Measurements from ENCODE around the gene RETREG1.

The RETREG1 gene

DNA sequence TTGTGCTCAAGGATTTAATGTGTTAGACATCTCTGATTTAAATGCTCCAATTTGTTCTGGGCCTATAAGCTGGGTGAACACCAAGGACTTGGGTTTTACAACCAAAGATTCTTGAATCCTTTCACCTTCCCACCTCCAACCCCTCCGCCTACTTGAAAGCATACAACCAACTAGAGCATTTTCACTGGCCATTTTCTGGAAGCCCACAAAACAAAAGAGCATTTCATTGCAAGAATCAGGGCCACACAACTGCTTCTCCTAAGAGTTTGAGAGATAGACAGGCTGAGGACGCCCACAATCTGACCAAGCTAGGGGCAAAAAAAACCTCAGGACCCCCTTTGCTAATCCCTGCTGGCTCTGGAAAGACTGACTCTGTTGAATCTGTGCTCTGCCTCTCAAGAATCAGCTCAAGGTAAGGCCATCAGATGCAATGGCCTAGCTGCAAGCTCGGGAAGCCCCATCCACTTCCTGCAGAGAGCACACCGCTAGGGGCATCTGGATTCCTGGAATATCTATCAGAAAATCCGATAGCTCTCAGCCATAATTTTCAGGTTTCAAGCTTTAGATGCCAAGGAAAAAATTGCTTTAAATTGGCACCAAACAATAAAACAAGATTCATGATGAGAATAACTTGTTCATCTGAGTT, 57.7 kb downstream of the RETREG1 start:
- Histone ChIP-seq H3K27ac (ENCODE audit: low read depth, low read length) (no peak overlapping the region), H3K4me1 (ENCODE audit: control insufficient read depth in 1 of 2, insufficient read depth in 2 of 2, low read length in 2 of 2) (peaks cover 0 to 2% of the 10 kb centered on the region in 2 donors), H3K27me3 (ENCODE audit: control insufficient read depth in 1 of 2, insufficient read depth in 2 of 2, low read length in 2 of 2) (no peaks in the 10 kb centered on the region), H3K4me3 (ENCODE audit: low read depth in 1 of 2, low read length in 2 of 2) (no peak overlapping the region), H3K9ac (ENCODE audit: low read depth in 1 of 2, low read length in 2 of 2) (no peak overlapping the region), H3K9me3 (ENCODE audit: control insufficient read depth in 1 of 2, low read length in 2 of 2) (no peaks in the 10 kb centered on the region), H3K36me3 (ENCODE audit: control insufficient read depth in 1 of 2, insufficient read depth in 2 of 2, low read length in 2 of 2) (no peaks in the 10 kb centered on the region)

DNA sequence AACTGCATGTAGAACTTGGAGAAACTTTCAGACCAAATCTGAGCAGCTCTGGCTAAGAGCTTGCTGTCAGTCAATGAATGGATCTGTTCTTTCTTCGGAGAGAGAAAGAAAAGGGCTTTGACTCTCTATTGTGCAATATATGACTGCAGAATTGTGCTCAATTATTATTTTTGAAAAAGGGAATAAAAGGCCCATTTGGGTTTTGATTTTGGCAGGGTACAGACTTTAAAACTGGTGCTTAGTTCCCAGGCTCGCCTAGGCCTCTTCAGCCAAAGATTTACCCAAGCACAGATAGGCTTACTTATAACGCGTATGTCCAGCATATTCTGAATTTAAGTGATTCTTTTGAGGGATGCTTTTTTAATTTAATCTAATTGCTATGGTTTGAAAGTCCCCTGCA, 59.3 kb downstream of the RETREG1 start:
- Histone ChIP-seq H3K27ac (ENCODE audit: low read depth, low read length) (no peak overlapping the region), H3K9me3 (ENCODE audit: control insufficient read depth in 1 of 2, low read length in 2 of 2) (no peaks in the 10 kb centered on the region), H3K4me3 (ENCODE audit: low read depth in 1 of 2, low read length in 2 of 2) (no peak overlapping the region), H3K27me3 (ENCODE audit: control insufficient read depth in 1 of 2, insufficient read depth in 2 of 2, low read length in 2 of 2) (no peaks in the 10 kb centered on the region), H3K36me3 (ENCODE audit: control insufficient read depth in 1 of 2, insufficient read depth in 2 of 2, low read length in 2 of 2) (no peaks in the 10 kb centered on the region), H3K4me1 (ENCODE audit: control insufficient read depth in 1 of 2, insufficient read depth in 2 of 2, low read length in 2 of 2) (peaks cover 0 to 13% of the 10 kb centered on the region in 2 donors), H3K9ac (ENCODE audit: low read depth in 1 of 2, low read length in 2 of 2) (no peak overlapping the region)

DNA sequence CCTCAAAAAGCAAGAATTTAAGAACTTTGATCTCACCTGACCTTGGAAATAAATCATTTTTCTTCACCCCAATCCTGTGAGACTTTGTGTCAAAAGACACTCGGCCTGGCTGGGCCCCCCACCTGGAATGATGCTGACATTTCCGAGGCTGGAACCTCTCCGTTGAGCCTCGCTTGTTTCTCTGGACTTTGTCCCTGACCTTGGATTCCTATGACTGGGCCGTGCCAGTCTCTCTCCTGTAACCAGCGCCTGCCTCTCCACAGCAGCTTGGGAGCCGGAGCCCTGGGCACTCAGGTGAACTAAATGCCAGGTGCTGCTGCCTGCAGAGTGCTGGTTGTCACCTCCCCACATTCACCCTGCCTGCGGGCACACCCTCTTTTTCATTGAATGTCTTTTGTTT, 62.7 kb downstream of the RETREG1 start:
- no peaks in the 10 kb centered on the region for H3K27me3 ChIP-seq (ENCODE audit: control insufficient read depth in 1 of 2, insufficient read depth in 2 of 2, low read length in 2 of 2)
- H3K4me1 ChIP-seq (ENCODE audit: control insufficient read depth in 1 of 2, insufficient read depth in 2 of 2, low read length in 2 of 2) = peaks cover 0 to 15% of the 10 kb centered on the region in 2 donors
- H3K9ac ChIP-seq (ENCODE audit: low read depth in 1 of 2, low read length in 2 of 2) = no peak overlapping the region
- H3K4me3 ChIP-seq (ENCODE audit: low read depth in 1 of 2, low read length in 2 of 2) = no peak overlapping the region
- H3K9me3 ChIP-seq (ENCODE audit: control insufficient read depth in 1 of 2, low read length in 2 of 2) = no peaks in the 10 kb centered on the region
- no peak overlapping the region for H3K27ac ChIP-seq (ENCODE audit: low read depth, low read length)
- H3K36me3 ChIP-seq (ENCODE audit: control insufficient read depth in 1 of 2, insufficient read depth in 2 of 2, low read length in 2 of 2) = no peaks in the 10 kb centered on the region

DNA sequence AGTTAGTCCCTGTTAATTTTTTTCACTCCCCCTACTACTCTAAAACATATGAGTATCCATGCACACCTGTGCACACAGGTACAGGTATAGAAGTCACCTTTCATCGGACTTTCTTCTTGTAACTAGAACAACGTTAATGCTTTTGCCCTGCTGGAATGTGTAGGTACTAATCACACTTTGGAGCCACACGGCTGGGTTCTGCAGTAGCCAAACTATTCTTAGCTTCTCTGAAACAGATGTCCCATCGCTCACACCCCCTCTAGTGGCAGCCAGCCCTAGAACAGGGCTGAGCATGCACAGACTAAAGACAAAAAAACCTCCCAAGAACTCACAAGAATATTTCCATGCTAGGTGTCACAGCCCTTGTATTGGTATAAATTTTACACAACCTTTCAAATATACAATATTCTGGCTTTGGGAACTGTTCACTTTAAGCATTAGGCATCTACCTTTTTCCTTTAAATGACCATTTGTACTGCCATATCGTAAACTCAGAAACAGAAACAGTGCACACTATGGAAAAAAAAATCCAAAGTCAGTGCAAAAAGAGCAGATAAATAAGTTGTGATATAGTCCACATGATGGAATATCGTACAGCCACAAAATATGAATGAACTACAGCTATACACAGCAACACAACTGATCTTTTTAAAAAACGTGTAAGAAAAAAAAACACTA, 64.0 kb downstream of the RETREG1 start:
- Histone ChIP-seq H3K27me3 (ENCODE audit: control insufficient read depth in 1 of 2, insufficient read depth in 2 of 2, low read length in 2 of 2) (no peaks in the 10 kb centered on the region), H3K4me1 (ENCODE audit: control insufficient read depth in 1 of 2, insufficient read depth in 2 of 2, low read length in 2 of 2) (peaks cover 0 to 19% of the 10 kb centered on the region in 2 donors), H3K9ac (ENCODE audit: low read depth in 1 of 2, low read length in 2 of 2) (no peak overlapping the region), H3K9me3 (ENCODE audit: control insufficient read depth in 1 of 2, low read length in 2 of 2) (no peaks in the 10 kb centered on the region), H3K27ac (ENCODE audit: low read depth, low read length) (no peak overlapping the region), H3K36me3 (ENCODE audit: control insufficient read depth in 1 of 2, insufficient read depth in 2 of 2, low read length in 2 of 2) (no peaks in the 10 kb centered on the region), H3K4me3 (ENCODE audit: low read depth in 1 of 2, low read length in 2 of 2) (no peak overlapping the region)

DNA sequence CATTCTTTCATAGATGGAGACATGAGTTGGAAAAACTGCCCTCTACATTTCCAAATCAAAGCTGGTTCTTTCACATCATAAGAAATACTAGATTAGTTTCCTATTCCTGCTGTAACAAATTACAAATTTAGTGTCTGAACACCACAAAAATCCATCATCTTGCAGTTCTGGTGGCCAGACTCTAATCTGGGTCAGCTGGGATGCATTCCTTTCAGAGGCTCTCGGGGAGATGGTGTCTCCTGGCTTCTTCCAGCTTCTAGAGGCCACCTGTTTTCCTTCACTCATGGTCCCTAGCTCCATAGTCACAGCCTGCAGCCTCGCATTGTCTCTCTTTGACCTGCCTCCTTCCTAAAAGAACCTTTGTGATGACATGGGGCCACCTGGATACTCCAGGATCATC, 65.2 kb downstream of the RETREG1 start:
- no peaks in the 10 kb centered on the region for H3K36me3 ChIP-seq (ENCODE audit: control insufficient read depth in 1 of 2, insufficient read depth in 2 of 2, low read length in 2 of 2)
- H3K4me3 ChIP-seq (ENCODE audit: low read depth in 1 of 2, low read length in 2 of 2) = no peak overlapping the region
- H3K27ac ChIP-seq (ENCODE audit: low read depth, low read length) = no peak overlapping the region
- peaks cover 0 to 19% of the 10 kb centered on the region in 2 donors for H3K4me1 ChIP-seq (ENCODE audit: control insufficient read depth in 1 of 2, insufficient read depth in 2 of 2, low read length in 2 of 2)
- H3K9me3 ChIP-seq (ENCODE audit: control insufficient read depth in 1 of 2, low read length in 2 of 2) = no peaks in the 10 kb centered on the region
- H3K27me3 ChIP-seq (ENCODE audit: control insufficient read depth in 1 of 2, insufficient read depth in 2 of 2, low read length in 2 of 2) = no peaks in the 10 kb centered on the region
- H3K9ac ChIP-seq (ENCODE audit: low read depth in 1 of 2, low read length in 2 of 2) = no peak overlapping the region

DNA sequence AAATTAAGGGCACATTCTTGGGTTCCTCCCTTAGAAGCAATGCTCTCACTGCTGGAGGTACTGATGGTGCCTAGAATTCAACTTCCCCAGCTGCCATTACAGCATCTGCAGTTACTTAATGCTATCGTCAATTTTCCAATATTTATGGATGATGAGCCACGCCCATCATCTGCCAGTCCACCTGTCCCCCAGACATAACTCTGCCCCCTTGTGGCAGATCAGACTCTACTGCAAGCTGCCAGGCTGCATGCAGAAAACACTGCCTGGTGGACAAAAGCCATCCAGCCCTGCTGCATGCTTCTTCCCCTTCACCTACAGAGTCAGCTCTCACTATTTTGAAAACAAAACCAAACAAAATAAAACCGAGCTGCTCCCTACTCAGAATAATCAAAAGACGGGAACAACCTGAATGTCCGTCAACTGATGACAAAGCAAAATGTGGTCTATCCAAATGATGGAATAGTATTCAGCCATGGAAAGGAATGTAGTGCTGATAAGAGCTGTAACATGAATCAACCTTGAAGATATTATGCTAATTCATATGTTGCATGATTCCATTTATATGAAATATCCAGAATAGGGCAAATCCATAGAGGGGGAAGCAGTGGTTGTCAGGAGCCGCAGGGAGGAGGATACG, 66.4 kb downstream of the RETREG1 start:
- Histone ChIP-seq H3K9me3 (ENCODE audit: control insufficient read depth in 1 of 2, low read length in 2 of 2) (no peaks in the 10 kb centered on the region), H3K4me3 (ENCODE audit: low read depth in 1 of 2, low read length in 2 of 2) (no peak overlapping the region), H3K36me3 (ENCODE audit: control insufficient read depth in 1 of 2, insufficient read depth in 2 of 2, low read length in 2 of 2) (no peaks in the 10 kb centered on the region), H3K27me3 (ENCODE audit: control insufficient read depth in 1 of 2, insufficient read depth in 2 of 2, low read length in 2 of 2) (no peaks in the 10 kb centered on the region), H3K27ac (ENCODE audit: low read depth, low read length) (no peak overlapping the region), H3K9ac (ENCODE audit: low read depth in 1 of 2, low read length in 2 of 2) (no peak overlapping the region), H3K4me1 (ENCODE audit: control insufficient read depth in 1 of 2, insufficient read depth in 2 of 2, low read length in 2 of 2) (peaks cover 0 to 19% of the 10 kb centered on the region in 2 donors)

DNA sequence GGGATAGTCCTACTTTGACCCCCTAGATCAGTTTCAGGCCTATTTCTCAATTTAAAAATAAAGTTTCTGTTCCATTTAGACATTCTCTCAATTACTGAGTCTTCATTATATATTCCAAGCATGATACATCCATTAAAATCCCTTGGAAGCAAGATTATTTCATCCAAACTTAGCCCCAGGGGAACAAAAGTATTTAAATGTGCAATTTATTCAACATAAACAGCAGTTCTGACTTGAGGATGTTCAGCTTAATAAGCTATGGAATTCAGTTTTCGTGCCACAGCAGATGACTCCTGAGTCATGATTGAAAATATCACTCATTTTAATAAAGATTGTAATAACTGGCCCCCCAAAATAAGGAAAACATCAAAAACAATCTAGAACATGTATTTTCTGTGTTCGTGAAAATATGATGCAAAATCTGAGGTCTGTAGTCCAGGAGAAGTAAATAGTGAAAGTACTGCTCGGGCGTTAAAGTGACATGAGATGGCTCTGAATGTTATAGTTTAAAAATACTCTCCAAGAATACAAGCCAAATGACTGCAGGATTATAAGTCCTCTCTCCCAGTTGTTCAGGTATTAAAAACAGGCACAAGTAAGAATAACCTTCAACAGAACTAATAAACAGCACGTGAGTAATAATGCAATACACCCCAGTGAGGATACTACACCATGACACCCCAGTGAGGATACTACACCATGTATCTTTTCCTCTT, 67.1 kb downstream of the RETREG1 start:
- Histone ChIP-seq H3K9me3 (ENCODE audit: control insufficient read depth in 1 of 2, low read length in 2 of 2) (no peaks in the 10 kb centered on the region), H3K4me1 (ENCODE audit: control insufficient read depth in 1 of 2, insufficient read depth in 2 of 2, low read length in 2 of 2) (peaks cover 0 to 19% of the 10 kb centered on the region in 2 donors), H3K27me3 (ENCODE audit: control insufficient read depth in 1 of 2, insufficient read depth in 2 of 2, low read length in 2 of 2) (no peaks in the 10 kb centered on the region), H3K4me3 (ENCODE audit: low read depth in 1 of 2, low read length in 2 of 2) (no peak overlapping the region), H3K27ac (ENCODE audit: low read depth, low read length) (no peak overlapping the region), H3K9ac (ENCODE audit: low read depth in 1 of 2, low read length in 2 of 2) (no peak overlapping the region), H3K36me3 (ENCODE audit: control insufficient read depth in 1 of 2, insufficient read depth in 2 of 2, low read length in 2 of 2) (no peaks in the 10 kb centered on the region)

DNA sequence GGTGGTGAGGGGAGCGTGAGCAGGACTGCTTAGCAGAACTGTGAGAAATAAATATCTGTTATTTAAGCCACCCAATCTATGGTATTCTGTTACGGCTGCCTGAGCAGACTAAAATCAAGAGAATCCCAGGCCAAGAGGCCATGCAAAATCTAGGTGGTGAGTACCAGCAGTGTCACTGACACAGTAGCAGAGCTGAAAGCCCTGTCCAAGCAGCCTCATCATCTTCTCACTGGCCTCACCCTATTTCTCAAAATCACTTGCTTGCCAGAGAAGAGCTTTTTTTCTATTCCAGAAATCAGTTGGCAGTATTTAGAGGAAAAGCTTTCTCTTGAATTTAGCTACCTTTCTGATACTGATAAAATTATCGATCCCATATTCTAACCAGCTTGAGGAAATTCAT, 68.0 kb downstream of the RETREG1 start:
- H3K9ac ChIP-seq (ENCODE audit: low read depth in 1 of 2, low read length in 2 of 2) = no peak overlapping the region
- H3K9me3 ChIP-seq (ENCODE audit: control insufficient read depth in 1 of 2, low read length in 2 of 2) = no peaks in the 10 kb centered on the region
- H3K36me3 ChIP-seq (ENCODE audit: control insufficient read depth in 1 of 2, insufficient read depth in 2 of 2, low read length in 2 of 2) = no peaks in the 10 kb centered on the region
- no peaks in the 10 kb centered on the region for H3K27me3 ChIP-seq (ENCODE audit: control insufficient read depth in 1 of 2, insufficient read depth in 2 of 2, low read length in 2 of 2)
- no peak overlapping the region for H3K4me3 ChIP-seq (ENCODE audit: low read depth in 1 of 2, low read length in 2 of 2)
- peaks cover 0 to 14% of the 10 kb centered on the region in 2 donors for H3K4me1 ChIP-seq (ENCODE audit: control insufficient read depth in 1 of 2, insufficient read depth in 2 of 2, low read length in 2 of 2)
- H3K27ac ChIP-seq (ENCODE audit: low read depth, low read length) = no peak overlapping the region

DNA sequence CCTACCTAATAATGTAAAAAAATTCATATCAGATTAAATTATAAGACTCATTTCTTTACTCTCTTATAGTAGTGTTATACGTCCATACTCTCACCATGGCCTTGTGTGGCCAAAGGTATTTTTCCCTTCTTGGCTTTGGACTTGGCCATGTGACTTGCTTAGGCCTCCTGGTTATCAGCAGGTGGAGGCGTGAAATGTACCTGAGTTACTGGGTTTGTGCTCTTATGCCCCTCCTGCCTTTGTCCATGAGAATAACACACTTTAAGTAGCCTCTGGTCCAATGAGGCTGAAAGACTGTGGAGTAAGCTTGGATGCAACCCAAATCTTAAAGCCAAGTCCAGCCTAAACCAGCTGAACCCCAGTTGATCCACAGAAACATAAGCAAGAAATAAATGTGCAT, 68.7 kb downstream of the RETREG1 start:
- Histone ChIP-seq H3K9ac (ENCODE audit: low read depth in 1 of 2, low read length in 2 of 2) (no peak overlapping the region), H3K27ac (ENCODE audit: low read depth, low read length) (no peak overlapping the region)

More for the DNA sequence above, 68.7 kb downstream of the RETREG1 start:
- no peaks in the 10 kb centered on the region for H3K27me3 ChIP-seq (ENCODE audit: control insufficient read depth in 1 of 2, insufficient read depth in 2 of 2, low read length in 2 of 2)
- no peak overlapping the region for H3K4me3 ChIP-seq (ENCODE audit: low read depth in 1 of 2, low read length in 2 of 2)
- no peaks in the 10 kb centered on the region for H3K9me3 ChIP-seq (ENCODE audit: control insufficient read depth in 1 of 2, low read length in 2 of 2)
- H3K36me3 ChIP-seq (ENCODE audit: control insufficient read depth in 1 of 2, insufficient read depth in 2 of 2, low read length in 2 of 2) = no peaks in the 10 kb centered on the region
- H3K4me1 ChIP-seq (ENCODE audit: control insufficient read depth in 1 of 2, insufficient read depth in 2 of 2, low read length in 2 of 2) = peaks cover 0 to 13% of the 10 kb centered on the region in 2 donors

All from duodenal mucosa (tissue), 2 donors.